ENCODE measurements around the gene CNTN6. TPM values are rescaled to one million over a fixed set of nuclear protein-coding genes. Genes with fewer than 3 reads are reported as not detected.

CNTN6 gene
- total and polyA plus RNA-seq, 2 of the 13 experiments (the other 11 are each of a cell fraction or from before 2014, with no cell fraction given) = not detected

GRCh38 chr3:1056744-1057143 lies 36.1 kb upstream of the CNTN6 start:
- H3K36me3 ChIP-seq (replicated peaks in 1 of 2; ENCODE audit: control insufficient read depth in 1 of 2, insufficient read depth in 2 of 2, low read length in 2 of 2) = no peaks in the 10 kb centered on the region
- ATAC-seq (no peak), DNase-seq (ENCODE audit: low spot score) (no peak), FAIRE-seq (no peak)
- intact Hi-C loops (cut with micrococcal nuclease; ENCODE audit: unreplicated experiment) (no loop called here), in situ Hi-C loops (cut with HindIII; ENCODE audit: extremely low pct_ligation_motif_present, low pct_unique_long_range_greater_than_20kb) (no loop called here)
- no peaks in the 10 kb centered on the region for H4K20me1 ChIP-seq (ENCODE audit: insufficient read depth, low read length)
- H3K27me3 ChIP-seq (ENCODE audit: control insufficient read depth in 1 of 2, insufficient read depth in 2 of 2, low read length in 2 of 2) = no peaks in the 10 kb centered on the region
- no peak overlapping the region for H2AFZ ChIP-seq (ENCODE audit: low read length)
- no peak overlapping the region for H3K4me2 ChIP-seq (ENCODE audit: low read depth, low read length)
- H3K9ac ChIP-seq (ENCODE audit: insufficient read depth, low read depth, low read length) = no peak overlapping the region
- no peak for TF ChIP-seq ZNF720 (CRISPR knock-in tag; IDR thresholded peaks at IDR 0.05)
- TF ChIP-seq LRRFIP1 (CRISPR knock-in tag; conservative IDR thresholded peaks at IDR 0.05) = no peak
- TF ChIP-seq, protein P1, sequence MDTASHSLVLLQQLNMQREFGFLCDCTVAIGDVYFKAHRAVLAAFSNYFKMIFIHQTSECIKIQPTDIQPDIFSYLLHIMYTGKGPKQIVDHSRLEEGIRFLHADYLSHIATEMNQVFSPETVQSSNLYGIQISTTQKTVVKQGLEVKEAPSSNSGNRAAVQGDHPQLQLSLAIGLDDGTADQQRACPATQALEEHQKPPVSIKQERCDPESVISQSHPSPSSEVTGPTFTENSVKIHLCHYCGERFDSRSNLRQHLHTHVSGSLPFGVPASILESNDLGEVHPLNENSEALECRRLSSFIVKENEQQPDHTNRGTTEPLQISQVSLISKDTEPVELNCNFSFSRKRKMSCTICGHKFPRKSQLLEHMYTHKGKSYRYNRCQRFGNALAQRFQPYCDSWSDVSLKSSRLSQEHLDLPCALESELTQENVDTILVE (CRISPR knock-in tag; IDR thresholded peaks at IDR 0.05) = no peak
- no peak for TF ChIP-seq ZNF180 (CRISPR knock-in tag; IDR thresholded peaks at IDR 0.05; ENCODE audit: borderline replicate concordance, low read depth)
- no peak for TF ChIP-seq ZNF354B (CRISPR knock-in tag; IDR thresholded peaks at IDR 0.05)
- no peak for TF ChIP-seq ZNF878 (CRISPR knock-in tag; IDR thresholded peaks at IDR 0.05)
- no peak for TF ChIP-seq ZBTB20 (CRISPR knock-in tag; IDR thresholded peaks at IDR 0.05; ENCODE audit: borderline replicate concordance, low read depth)
- no peak for TF ChIP-seq IKZF1 (IDR thresholded peaks at IDR 0.05)
- TF ChIP-seq, protein P2, sequence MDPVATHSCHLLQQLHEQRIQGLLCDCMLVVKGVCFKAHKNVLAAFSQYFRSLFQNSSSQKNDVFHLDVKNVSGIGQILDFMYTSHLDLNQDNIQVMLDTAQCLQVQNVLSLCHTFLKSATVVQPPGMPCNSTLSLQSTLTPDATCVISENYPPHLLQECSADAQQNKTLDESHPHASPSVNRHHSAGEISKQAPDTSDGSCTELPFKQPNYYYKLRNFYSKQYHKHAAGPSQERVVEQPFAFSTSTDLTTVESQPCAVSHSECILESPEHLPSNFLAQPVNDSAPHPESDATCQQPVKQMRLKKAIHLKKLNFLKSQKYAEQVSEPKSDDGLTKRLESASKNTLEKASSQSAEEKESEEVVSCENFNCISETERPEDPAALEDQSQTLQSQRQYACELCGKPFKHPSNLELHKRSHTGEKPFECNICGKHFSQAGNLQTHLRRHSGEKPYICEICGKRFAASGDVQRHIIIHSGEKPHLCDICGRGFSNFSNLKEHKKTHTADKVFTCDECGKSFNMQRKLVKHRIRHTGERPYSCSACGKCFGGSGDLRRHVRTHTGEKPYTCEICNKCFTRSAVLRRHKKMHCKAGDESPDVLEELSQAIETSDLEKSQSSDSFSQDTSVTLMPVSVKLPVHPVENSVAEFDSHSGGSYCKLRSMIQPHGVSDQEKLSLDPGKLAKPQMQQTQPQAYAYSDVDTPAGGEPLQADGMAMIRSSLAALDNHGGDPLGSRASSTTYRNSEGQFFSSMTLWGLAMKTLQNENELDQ (CRISPR knock-in tag; IDR thresholded peaks at IDR 0.05; ENCODE audit: borderline replicate concordance) = no peak
- TF ChIP-seq, protein P3, sequence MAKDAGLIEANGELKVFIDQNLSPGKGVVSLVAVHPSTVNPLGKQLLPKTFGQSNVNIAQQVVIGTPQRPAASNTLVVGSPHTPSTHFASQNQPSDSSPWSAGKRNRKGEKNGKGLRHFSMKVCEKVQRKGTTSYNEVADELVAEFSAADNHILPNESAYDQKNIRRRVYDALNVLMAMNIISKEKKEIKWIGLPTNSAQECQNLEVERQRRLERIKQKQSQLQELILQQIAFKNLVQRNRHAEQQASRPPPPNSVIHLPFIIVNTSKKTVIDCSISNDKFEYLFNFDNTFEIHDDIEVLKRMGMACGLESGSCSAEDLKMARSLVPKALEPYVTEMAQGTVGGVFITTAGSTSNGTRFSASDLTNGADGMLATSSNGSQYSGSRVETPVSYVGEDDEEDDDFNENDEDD (CRISPR knock-in tag; IDR thresholded peaks at IDR 0.05; ENCODE audit: borderline replicate concordance) = no peak
- POLR2A ChIA-PET = no interaction called here
- H3K27ac ChIP-seq (ENCODE audit: extremely low read length, insufficient read depth, low read length) = no peak overlapping the region
- CTCF ChIA-PET (ENCODE audit: low intra/inter-chr PET ratio, low total read pairs) = no interaction called here
- no peak overlapping the region for H3K4me3 ChIP-seq (replicated peaks in 1 of 3; ENCODE audit: insufficient read depth in 1 of 3, low read depth in 2 of 3, low read length in 3 of 3)
- H3K4me1 ChIP-seq (ENCODE audit: insufficient read depth, low read length) = no peaks in the 10 kb centered on the region
- no TSS peak for BruUV-seq (replicated peaks)
- no peaks in the 10 kb centered on the region for H3K79me2 ChIP-seq (ENCODE audit: insufficient read depth, low read length)
- H3K9me3 ChIP-seq (ENCODE audit: low read length) = peaks cover 95% of the 10 kb centered on the region
